SHP77 (cell line): ENCODE measurements around the gene MTRFR.
A peak's percentile ranks its signal among the peaks of the same experiment; 100 is the strongest.
"Not testable (repeated sequence)": the region's sequence is repeated elsewhere in the genome, so short reads cannot be mapped to it uniquely, and the experiment has no call there.

Experiments used
- DNase-seq, 2 experiments: peaks; one replicate each; lab custom pipeline; 2025; lab: John Stamatoyannopoulos, UW

The MTRFR gene

GRCh38 chr12:123232807-123233504 lies at the start of gene MTRFR, which contains the start of gene MPHOSPH9:
Gene MTRFR, plus strand, starts transcription at chr12:123233436. Its CDS starts 20,239 bp downstream, at chr12:123253675.
Gene MPHOSPH9, minus strand, starts transcription at chr12:123233141. Its CDS starts 2,777 bp downstream, at chr12:123230364.
- DNase-seq, result peak; percentile 100

- DNase-seq, result no peak
These were observed 45.6 kb upstream of the MTRFR start for GRCh38 chr12:123187637-123188036.

- no peak for DNase-seq
These were observed 33.3 kb upstream of the MTRFR start for GRCh38 chr12:123199936-123200335.

- DNase-seq, result no peak
These were observed 32.8 kb upstream of the MTRFR start for GRCh38 chr12:123200414-123200813.

- DNase-seq, result not testable (repeated sequence)
These were observed 26.4 kb upstream of the MTRFR start for GRCh38 chr12:123206794-123207193.

GRCh38 chr12:123207815-123208214 lies 25.4 kb upstream of the MTRFR start:
- not testable (repeated sequence) for DNase-seq

- no peak for DNase-seq
These were observed 10.0 kb upstream of the MTRFR start for GRCh38 chr12:123223241-123223668.

- DNase-seq, result no peak
These were observed 7.8 kb upstream of the MTRFR start for GRCh38 chr12:123225443-123225842.

- no peak for DNase-seq
These were observed 5.5 kb upstream of the MTRFR start for GRCh38 chr12:123227581-123228258.

GRCh38 chr12:123229051-123229450 lies 4.2 kb upstream of the MTRFR start:
- DNase-seq, result no peak

- peak in 1 of 2 experiments; percentile 11 for DNase-seq
These were observed 1.3 kb upstream of the MTRFR start for GRCh38 chr12:123231931-123232330.

- no peak for DNase-seq
These were observed 797 bp upstream of the MTRFR start for GRCh38 chr12:123232472-123232806.

- DNase-seq, result no peak
These were observed 471 bp downstream of the MTRFR start for GRCh38 chr12:123233505-123234308.

GRCh38 chr12:123237646-123238329 lies 4.6 kb downstream of the MTRFR start:
- DNase-seq, result peak; percentile 44 to 68

GRCh38 chr12:123238330-123238682 lies 5.1 kb downstream of the MTRFR start:
- DNase-seq, result no peak

GRCh38 chr12:123238961-123239360 lies 5.7 kb downstream of the MTRFR start:
- no peak for DNase-seq

GRCh38 chr12:123242116-123242904 lies 9.1 kb downstream of the MTRFR start:
- no peak for DNase-seq

- no peak for DNase-seq
These were observed 10.5 kb downstream of the MTRFR start for GRCh38 chr12:123243671-123244262.

- no peak for DNase-seq
These were observed 12.4 kb downstream of the MTRFR start for GRCh38 chr12:123245678-123246077.

GRCh38 chr12:123248129-123248528 lies 14.9 kb downstream of the MTRFR start:
- not testable (repeated sequence) for DNase-seq
